GM19035 (cell line): ENCODE results near the gene KCNH1.
"Not testable (repeated sequence)": the region's sequence is repeated elsewhere in the genome, so short reads cannot be mapped to it uniquely, and the experiment has no call there.

Experiments used
- ATAC-seq: cut with Tn5 transposase; IDR thresholded peaks from one replicate; pipeline ENCODE4 v1.9.1; 2021; ENCODE audit not compliant: unreplicated experiment

The KCNH1 gene

DNA sequence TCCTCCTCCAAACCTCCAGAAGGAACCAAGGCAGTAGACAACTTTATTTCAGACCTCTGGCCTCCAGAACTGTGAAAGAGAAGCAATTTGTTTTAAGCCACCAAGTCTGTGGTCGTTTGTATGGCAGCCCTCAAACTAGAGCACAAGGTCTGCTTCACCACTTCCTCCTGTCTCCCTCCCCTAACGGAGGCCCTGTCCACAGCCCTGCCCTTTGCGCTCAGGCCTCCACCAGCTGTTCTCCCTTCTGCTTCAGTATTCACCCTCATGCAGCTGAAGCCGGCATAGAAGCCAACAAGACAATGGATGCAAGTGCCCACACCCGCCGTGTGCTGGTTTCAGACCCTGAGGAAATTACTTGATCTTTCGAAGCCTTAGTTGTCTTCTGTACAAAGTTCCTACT, 441.2 kb downstream of the KCNH1 start:
- ATAC-seq, result no peak

DNA sequence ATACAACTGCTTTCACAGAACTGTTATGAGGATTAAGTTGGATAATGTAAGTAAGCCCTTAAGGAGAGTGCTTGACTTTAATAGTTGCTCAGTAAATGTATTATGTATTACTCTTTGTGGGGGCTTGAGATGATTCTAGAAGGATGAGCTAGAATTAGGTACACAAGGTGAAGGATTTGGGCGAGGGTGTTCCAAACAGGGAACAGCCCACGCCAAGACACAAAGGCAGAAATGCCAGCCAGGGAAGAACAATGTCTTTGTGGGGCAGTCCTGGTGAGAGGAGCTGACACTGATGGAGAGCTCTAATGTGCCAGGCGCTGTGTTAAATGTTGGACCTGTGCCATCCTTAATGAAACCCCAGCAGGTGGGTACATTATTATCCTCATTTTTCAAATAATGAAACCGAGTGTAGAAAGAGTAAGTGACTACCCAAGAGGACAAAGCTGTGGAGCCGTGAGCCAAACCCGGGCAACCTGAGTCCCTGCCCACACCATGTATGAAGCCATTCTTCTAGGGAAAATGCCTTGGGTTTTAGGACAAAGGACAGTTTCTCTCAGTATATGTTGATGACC, 442.8 kb downstream of the KCNH1 start:
- ATAC-seq, result no peak

DNA sequence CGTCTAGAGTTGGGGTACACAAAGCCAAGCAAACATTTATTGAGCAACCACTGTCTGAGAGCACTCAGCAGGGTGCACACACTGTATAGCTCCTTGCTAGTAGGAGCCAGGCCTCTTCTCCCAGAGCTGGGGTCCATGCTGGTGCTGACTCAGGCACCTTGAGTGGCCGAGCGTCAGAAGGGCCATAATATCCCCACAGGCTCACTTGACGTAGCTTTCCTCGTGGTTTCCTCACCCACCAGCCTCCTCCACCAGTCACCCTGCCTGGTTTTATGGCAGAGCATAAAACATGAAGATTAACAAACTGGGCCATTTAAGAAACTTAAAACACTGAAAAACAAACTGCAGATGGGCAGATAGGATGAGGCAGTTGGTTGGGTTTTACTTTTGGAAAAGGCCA, 443.7 kb downstream of the KCNH1 start:
- no peak for ATAC-seq

DNA sequence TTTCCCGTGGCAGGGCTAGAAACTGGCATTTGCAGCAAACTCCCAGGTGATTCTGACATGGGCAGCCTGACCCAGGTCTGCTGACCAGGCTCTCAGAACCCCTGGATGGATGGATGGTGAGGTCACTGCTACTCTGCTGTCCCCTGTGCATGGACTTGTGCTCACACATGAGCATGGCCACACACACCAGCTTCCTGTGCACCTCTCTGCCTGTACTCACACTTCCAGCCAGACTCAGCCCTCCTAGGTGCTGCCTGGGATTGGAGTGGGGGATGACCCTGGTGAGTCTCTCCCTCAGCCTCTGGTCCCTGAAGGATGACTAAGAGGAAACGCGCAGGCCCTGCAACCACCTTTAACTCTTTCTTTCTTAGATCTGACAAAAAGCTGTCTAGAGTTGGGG, 444.1 kb downstream of the KCNH1 start:
- no peak for ATAC-seq

DNA sequence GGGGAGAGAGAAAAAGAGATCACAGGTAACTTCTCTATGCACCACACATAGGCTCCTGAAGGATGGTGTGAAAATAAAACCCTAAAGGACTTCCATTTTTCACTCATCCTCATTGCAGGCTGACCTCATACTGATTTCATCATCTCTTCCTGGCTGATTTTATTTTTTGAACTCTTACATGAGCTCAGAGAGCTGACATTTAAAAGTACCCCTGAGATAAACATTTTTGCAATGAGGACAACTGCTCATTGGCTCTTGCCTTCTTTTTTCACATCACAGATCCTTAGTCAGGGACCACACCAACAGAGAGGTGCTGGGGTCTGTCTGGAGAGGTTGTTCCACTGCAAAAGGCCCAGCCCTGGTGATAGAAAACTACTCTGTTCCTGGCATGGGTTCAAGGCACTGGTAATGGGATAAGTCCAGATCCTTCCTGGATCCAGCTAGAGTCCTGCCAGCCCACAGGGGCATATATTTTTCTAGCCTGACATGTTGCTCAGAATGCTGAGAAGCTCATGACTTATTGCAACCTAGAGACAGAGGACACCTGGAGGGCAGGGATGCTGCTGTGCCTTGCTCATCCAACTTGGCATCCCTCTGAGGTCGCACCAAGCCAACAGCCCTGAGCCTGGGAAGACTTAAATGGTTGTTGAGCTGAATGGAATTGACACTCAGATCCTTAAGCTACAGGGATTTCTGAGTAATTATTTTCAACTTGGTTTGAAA, 445.3 kb downstream of the KCNH1 start:
- ATAC-seq, result no peak

DNA sequence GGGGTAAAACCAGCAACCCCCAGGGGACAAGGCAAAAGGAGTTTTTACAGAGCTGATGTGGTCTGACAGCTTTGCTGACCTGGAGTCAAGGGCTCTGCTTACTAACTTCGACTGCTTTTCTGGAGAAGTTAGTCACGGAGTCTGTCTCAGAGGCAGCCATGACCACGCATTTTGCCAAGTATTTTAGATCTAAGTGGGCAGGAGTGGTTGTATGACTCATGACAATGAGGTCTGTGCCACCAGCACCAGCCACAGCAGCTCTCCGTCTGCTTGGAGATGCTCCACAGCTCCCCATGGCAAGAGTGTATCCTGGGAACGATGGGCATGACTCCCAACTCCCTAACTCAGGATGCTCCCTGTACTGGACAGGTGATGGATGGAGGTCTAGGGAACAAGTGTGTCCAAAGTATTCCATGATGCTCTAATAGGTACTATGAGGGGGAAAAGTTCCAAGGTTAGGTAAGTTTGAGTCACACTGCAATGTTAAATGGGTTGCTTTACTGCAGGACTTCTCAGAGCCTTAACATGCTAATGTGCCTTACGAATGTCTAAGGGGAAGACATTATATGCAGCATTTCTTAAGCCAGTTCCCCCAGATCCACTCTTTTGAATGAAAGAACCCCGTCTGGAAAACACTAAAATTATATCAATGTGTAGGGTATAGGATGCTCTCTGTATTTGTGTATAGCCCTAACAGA, 446.2 kb downstream of the KCNH1 start:
- no peak for ATAC-seq

DNA sequence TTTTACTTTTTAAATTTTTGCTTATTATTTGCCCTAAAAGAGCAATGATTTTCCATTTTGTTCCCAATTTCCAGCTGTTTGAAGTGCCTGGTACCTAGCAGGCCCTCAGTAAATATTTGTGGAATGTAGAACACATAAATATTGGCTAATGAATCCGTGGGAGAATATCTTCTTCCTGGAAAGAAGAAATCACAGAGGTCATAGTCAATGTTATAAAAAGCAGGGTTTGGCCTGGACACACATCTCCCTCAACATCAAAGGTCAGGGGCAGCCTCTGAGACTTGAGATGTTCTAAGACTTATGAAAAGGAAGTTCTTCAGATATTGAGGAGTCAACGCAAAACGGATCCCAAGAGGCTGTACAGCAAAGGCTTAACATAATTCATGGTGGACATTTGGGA, 447.1 kb downstream of the KCNH1 start:
- ATAC-seq, result no peak

DNA sequence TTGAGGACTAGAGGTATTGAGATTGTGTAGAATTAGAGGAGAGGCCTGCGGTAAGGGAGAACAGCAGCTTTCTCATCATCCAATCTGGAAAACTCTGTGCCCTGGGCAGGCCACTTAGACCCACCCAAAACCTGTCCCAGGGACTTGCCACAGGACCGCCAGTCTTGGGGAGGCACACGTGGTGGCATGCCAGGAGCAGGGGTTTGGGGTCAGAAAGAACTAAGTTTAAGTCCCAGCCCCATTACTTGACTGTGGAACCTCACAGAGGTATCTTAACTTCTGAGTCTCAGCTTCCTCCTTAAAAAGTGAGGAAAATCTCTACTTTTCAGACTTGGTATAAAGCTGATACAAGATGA, 448.7 kb downstream of the KCNH1 start:
- peak; percentile 6 for ATAC-seq

DNA sequence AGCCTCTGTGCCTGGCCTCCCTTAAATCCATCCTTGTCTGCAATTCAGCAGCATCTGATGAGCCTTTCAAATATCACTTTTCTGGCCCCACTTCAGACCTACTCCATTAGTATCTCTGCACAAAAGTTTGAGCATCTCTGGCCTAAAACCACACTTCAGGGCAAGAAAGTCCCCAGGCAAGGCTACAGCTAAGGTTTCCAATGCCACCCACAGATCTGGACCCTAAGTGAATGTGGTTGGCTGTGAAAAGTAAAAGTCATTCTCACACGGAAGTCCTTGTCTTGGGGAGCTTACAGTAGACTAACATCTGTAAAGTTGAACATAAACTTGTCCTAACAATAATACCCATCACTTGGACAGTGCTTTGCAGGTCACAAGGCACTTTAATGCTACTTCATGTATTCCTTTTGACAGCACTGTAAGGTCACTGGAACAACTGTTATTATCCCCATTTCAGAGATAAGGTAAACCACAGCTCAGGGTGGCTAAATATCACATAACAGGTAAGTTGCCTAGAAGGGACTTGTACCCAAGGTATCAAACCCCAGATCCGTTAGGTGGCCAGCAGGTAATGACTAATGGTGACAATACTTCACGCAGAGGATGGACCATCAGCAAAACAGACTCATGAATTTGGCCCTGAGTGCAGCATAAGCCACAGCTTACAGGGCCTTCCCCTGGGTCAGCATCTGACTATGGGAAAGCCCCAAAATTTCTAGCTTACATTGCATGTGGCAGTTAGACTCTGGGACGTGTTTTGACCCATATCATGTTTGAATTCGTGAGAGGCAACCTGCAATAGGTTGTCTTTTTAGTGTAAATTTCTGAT, 449.3 kb downstream of the KCNH1 start:
- peak; percentile 90 for ATAC-seq

DNA sequence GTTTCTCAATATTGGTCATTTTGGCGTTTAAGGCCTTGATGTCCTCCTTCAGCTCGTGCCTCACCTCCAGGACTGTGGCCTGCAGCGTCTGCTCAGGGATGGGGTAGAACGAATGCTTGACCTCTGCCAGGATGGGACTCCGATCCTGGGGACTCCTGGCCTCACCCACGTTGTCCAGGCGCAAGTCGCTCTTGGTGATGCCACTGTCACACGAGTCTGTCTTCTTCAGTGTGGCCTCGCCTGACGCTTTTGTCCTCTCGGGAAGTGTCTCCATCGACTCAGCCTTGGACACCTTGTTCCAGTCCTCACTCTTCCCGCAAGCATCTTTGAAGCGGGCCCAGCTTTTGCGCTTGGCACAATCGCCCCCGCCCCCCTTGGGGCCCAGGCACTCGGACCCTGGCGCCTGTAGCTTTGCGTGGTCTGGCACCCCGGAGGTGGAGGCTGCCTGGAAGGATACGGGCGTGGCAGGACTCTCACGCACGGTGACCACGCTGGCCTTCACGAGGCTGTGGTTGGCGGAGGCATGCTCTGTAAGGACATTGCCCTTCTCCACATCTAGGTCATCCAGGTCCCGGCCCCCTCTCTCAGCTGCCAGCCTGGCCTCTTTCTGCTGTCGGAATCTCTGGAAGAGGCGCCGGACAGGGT, 450.4 kb downstream of the KCNH1 start:
- no peak for ATAC-seq

DNA sequence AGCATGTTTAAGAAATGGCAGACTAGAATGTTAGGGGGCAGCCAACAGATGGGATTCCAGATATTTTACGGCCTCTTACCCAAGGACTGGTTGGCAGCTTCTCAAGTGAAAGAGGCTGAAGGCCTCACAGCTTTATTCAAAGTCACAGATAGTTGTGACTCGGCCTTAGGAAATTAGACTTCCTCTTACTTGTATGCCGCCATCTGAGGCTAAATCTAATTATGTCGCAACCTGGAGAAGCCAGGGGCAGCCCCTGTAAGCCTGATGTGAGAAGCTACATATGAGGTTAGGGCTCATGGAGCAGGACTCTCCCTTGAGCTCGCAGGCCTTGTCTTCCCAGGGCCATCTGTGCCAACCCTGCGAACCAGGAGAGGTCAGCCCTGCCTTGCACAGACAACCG, 452.8 kb downstream of the KCNH1 start:
- no peak for ATAC-seq

DNA sequence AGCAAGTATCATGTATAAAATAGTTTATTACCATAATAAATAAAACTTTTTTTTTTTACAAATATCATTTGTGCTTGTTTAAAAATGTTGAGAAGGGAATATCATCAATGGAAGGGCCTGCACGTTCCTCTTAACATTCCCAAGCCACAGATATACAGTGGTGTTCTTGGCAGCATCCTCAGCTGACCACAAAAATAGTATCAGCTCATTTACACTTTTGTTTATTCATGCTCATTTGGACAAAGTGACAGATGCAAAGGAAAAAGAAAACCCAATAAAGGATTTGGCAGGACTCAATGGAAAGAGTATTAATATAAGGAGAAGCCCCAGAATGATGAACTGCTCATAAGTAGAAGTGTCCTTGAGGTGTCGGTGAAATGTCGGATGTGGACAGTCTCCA, 455.6 kb downstream of the KCNH1 start:
- no peak for ATAC-seq

DNA sequence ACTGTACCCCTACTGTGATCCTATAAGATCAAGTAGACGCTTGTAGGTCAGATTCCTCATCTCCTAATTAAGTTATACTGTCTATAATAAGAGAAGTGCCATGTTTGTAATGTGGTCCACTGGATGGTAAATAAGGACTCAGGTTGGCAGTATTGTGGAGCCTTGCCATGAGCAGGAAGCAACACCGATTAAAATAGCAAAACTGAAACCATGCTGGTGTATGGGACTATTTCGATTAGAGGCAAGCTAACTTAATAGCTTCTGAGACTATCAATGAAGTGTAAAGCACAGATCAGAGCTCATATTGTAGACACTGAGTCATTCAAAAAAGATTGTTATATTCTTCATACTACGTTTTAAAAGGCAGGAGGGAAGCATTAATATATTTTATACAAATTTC, 456.4 kb downstream of the KCNH1 start:
- ATAC-seq, result peak; percentile 74

DNA sequence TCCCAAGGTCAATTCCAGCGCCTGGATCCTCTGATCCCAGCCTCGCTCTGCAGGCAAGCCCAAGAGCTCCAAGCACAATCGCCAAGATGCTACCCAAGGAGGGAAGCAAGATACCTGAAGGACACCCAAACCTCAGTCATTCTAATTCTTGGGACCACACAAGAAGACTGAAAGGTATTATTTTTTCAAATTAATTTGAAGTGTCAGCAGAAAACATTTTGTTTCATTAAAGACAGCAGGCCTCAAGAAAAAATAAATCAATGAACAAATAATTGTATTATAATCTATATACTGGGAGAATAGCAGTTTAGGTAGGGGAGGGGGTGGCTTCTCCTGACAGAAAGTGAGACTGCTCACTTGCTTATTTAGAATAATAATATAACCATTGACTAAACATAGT, 457.4 kb downstream of the KCNH1 start:
- ATAC-seq, result no peak

DNA sequence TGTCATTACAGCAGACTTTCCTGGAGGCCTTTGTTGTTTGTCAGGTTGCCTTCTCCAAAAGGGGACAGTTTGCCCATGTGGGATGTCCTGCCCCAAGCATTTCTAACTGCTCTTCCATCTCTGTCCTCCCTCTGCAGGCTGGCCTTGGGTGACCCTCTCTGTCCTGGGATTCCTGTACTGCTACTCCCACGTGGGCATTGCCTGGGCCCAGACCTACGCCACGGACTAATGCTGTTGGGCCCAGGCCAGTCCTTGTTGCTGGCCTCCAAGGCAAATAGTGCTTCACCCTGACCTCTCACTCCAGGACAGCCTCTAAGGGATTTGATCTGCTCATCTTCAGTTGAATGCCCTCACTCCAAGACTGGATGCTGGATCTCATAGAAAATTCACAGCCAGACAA, 459.8 kb downstream of the KCNH1 start:
- ATAC-seq, result no peak

DNA sequence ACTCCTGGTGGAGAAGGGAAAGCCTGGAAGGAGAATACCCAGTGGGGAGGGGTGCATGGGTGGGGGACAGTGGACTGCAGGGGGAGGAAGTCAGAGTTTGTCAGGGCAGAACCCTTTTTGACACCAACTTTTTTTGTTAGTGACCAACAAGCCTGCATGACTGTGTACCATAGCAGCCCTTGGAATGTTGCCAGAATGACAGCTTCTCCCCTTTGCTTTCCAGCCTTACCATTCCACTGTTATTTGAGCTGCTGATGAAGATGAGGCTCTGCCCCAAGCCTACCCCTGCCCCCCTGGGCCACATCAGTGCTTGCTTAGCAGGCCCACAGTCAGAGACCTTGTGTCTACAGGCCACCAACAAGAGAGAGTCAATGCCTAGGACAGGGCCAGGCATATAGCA, 464.0 kb downstream of the KCNH1 start:
- ATAC-seq, result no peak

DNA sequence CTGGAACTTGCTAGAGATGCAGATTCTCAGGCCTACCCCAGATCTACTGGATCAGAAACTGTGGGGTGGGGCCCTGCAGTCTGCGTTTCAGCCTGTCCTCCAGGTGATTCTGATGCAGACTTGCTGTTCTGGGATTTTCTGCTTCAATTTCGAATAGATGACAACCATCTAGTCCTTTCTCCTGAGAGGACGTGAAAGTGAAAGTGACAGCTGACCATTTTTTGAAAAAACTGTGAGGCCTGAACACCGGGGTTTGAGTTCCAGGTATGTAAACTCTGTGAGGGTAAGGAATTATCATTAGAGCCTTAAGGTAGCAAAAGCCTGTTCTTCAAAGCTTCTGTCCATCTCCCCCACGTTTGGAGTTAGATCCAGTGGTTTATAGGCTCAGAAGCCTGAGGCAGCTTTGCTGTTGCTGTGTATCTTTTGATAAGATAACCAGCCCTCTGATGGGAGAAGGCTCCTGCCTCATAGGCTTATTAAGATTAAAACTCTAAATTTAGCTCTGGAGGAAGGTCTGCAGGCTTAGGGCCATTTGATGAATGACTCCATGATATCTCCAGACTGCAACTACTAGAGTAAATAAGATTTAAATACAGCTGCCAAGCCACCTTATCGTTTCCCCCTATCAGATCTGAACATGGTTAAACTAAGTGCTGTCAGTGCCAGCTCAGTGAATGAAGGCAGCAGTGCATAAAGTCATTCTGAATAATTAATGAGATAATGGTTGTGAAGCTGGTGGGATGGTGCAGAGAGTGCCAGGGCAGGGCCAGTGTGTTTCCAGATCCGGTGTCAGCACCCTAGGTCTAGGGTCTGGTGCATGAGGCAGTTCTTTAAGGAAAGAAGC, 470.0 kb downstream of the KCNH1 start:
- ATAC-seq, result no peak

DNA sequence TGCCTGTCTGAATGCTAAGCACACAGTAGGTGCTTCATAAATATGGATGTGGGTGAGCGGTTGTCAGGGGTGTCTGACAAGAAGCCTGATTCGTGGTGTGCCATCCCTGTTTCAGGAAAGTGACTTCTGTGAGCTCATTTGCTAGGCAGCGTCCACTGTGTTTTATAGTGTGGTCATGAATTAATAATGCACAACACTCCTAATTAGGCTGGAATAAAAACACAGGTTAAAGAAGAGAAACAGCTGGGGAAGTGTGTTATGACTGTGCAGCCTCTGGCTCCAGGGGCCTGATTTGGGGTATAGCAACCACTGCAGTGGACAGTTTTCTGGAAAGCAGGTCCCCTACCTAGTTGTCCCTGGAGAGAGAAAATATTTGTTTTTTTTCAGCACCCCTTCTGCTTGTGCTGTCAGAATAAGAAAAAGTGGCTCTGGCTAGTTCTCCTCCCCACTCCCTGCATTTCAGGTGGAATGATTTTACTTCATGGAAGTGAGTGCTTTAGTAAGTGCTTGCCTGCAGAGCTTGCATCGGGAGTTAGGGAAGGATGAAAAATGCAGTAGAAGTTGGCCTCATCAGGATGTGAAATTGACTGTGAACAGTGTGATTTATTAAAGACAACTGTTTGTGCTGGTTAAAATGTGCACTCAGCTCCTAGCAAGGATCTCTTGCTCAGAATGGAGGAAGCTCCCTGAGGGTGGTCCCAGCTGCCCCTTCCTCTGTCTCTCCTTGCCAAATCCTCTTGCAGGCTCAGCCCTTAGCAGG, 471.5 kb downstream of the KCNH1 start:
- no peak for ATAC-seq

DNA sequence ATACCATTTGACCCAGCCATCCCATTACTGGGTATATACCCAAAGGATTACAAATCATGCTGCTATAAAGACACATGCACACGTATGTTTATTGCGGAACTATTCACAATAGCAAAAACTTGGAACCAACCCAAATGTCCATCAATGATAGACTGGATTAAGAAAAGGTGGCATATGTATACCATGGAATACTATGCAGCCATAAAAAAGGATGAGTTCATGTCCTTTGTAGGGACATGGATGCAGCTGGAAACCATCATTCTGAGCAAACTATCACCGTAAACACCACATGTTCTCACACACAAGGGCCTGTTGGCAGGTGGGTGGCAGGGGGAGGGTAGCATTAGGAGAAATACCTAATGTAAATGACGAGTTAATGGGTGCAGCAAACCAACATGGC, 472.4 kb downstream of the KCNH1 start:
- not testable (repeated sequence) for ATAC-seq

DNA sequence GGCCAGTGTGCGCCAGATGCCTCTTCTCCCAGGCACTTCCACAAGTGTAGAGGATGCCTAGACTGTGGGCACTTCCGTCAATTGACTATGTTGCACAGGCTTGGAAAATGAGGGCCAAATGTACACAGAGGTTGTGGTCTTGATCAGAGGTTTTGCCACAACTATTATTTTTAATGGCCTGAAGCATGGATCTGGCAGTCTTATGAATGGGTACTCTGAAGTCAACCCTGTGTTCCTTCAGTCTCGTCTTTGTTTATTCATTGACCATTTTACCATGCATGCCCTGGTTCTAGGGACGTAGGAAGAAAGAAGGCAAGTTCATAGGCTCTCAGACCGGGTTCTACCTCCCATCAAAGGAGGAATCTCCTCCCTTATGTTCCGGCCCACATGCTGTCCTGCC, 476.1 kb downstream of the KCNH1 start:
- ATAC-seq, result no peak
